Neural progenitor cell (in vitro differentiated cells): ENCODE results near the gene DOCK6. TPM values are rescaled to one million over a fixed set of nuclear protein-coding genes. Genes with fewer than 3 reads are reported as not detected.

ENCODE experiments used
- DNase-seq: peaks from one replicate; pipeline ENCODE4 v3.0.0-alpha.2; 2016; ENCODE audit warnings: low spot score
- H2AFZ ChIP-seq: fragments of 200-600 bp; sonication (generic); replicated peaks from 2 replicates; pipeline ENCODE4 v1.6.1; 2016; ENCODE audit warnings: antibody characterized with exemption
- H3F3A ChIP-seq: fragments of 200-600 bp; sonication (generic); 2 replicates; pipeline ENCODE4 v1.6.1; 2016; ENCODE audit warnings: antibody characterized with exemption, low read depth
- H3K27ac ChIP-seq: fragments of 200-600 bp; sonication (generic); 2 replicates; pipeline ENCODE4 v1.5.1; 2016; ENCODE audit warnings: mild to moderate bottlenecking
- H3K27me3 ChIP-seq: fragments of 200-600 bp; sonication (generic); 2 replicates; pipeline ENCODE4 v1.6.1; 2016; ENCODE audit warnings: mild to moderate bottlenecking, moderate library complexity
- H3K36me3 ChIP-seq: fragments of 200-600 bp; sonication (generic); 2 replicates; pipeline ENCODE4 v1.5.1; 2016
- H3K4me1 ChIP-seq: fragments of 200-600 bp; sonication (generic); 2 replicates; pipeline ENCODE4 v1.6.1; 2016; ENCODE audit warnings: mixed run types
- H3K4me2 ChIP-seq: fragments of 200-600 bp; sonication (generic); 2 replicates; pipeline ENCODE4 v1.6.1; 2016
- H3K4me3 ChIP-seq: fragments of 200-600 bp; sonication (generic); 2 replicates; pipeline ENCODE4 v1.5.1; 2016
- H3K79me2 ChIP-seq: fragments of 200-600 bp; sonication (generic); 2 replicates; pipeline ENCODE4 v1.6.1; 2016; ENCODE audit warnings: low read depth
- H3K9ac ChIP-seq: fragments of 200-600 bp; sonication (generic); 2 replicates; pipeline ENCODE4 v1.6.1; 2016
- H3K9me3 ChIP-seq: fragments of 200-600 bp; sonication (generic); 2 replicates; pipeline ENCODE4 v1.5.1; 2016; ENCODE audit warnings: low read depth
- H4K20me1 ChIP-seq: fragments of 200-600 bp; sonication (generic); 2 replicates; pipeline ENCODE4 v1.6.1; 2016; ENCODE audit warnings: low read depth
- H3K27ac Mint-ChIP-seq: 3 replicates; pipeline ENCODE4 v1.8.0; 2021; ENCODE audit warnings: mixed read lengths
- H3K27me3 Mint-ChIP-seq: 2 replicates; pipeline ENCODE4 v1.8.0; 2022; ENCODE audit warnings: low read depth, mild to moderate bottlenecking, inconsistent platforms, moderate library complexity, mixed read lengths; ENCODE audit not compliant: insufficient read depth
- H3K36me3 Mint-ChIP-seq: 3 replicates; pipeline ENCODE4 v1.8.0; 2021; ENCODE audit warnings: mixed read lengths
- H3K4me1 Mint-ChIP-seq: 3 replicates; pipeline ENCODE4 v1.8.0; 2021; ENCODE audit warnings: mixed read lengths
- H3K4me3 Mint-ChIP-seq: 3 replicates; pipeline ENCODE4 v1.8.0; 2021; ENCODE audit warnings: mild to moderate bottlenecking, moderate library complexity, mixed read lengths
- H3K9me3 Mint-ChIP-seq: 3 replicates; pipeline ENCODE4 v1.8.0; 2020; ENCODE audit warnings: mixed read lengths
- CTCF ChIP-seq: fragments of 200-600 bp; sonication (generic); IDR thresholded peaks from 2 replicates; pipeline ENCODE4 v1.5.1; 2017; ENCODE audit warnings: antibody characterized with exemption, mild to moderate bottlenecking
- EZH2 ChIP-seq: fragments of 200-600 bp; sonication (generic); IDR thresholded peaks from 2 replicates; pipeline ENCODE4 v1.6.1; 2017; ENCODE audit warnings: antibody characterized with exemption, mild to moderate bottlenecking, moderate library complexity
- EZH2phosphoT487 ChIP-seq: fragments of 200-600 bp; sonication (generic); IDR thresholded peaks from 2 replicates; pipeline ENCODE4 v1.6.1; 2017; ENCODE audit warnings: antibody characterized with exemption
- total RNA-seq: library from RNA; depleted of rRNA; stranded (reverse); fragments of >200 nt; gene quantifications from 2 replicates; pipeline ENCODE4 v1.2.3, GENCODE V29; 2015; ENCODE audit warnings: low replicate concordance

The DOCK6 gene
- total RNA-seq, 1 donor from 2014 or later = 10.0 TPM

- H3K27me3 Mint-ChIP-seq = peaks cover 3% of the 10 kb centered on the region
- DNase-seq = no peak
- H3K4me1 Mint-ChIP-seq = peaks cover 7% of the 10 kb centered on the region
- no peaks in the 10 kb centered on the region for H3K4me1 ChIP-seq
- peaks cover 5% of the 10 kb centered on the region for H4K20me1 ChIP-seq
- no peak overlapping the region for H2AFZ ChIP-seq
- no peaks in the 10 kb centered on the region for H3K9me3 ChIP-seq
- H3K79me2 ChIP-seq = no peaks in the 10 kb centered on the region
- H3K27me3 ChIP-seq = no peaks in the 10 kb centered on the region
- H3K36me3 Mint-ChIP-seq = no peaks in the 10 kb centered on the region
- no peak overlapping the region for H3K27ac ChIP-seq
- no peaks in the 10 kb centered on the region for H3K36me3 ChIP-seq
- H3K4me2 ChIP-seq = no peak overlapping the region
- no peak overlapping the region for H3K9ac ChIP-seq
- peaks cover 7% of the 10 kb centered on the region for H3F3A ChIP-seq
- no peak overlapping the region for H3K4me3 ChIP-seq
- no peak overlapping the region for H3K4me3 Mint-ChIP-seq
- TF ChIP-seq CTCF (no peak), EZH2phosphoT487 (no peak), EZH2 (no peak)
- H3K27ac Mint-ChIP-seq = no peak overlapping the region
- no peaks in the 10 kb centered on the region for H3K9me3 Mint-ChIP-seq
Measured at GRCh38 chr19:11256189-11256588, 6.1 kb downstream of the DOCK6 start.

- Histone ChIP-seq H4K20me1 (no peaks in the 10 kb centered on the region), H3K79me2 (no peaks in the 10 kb centered on the region), H3K36me3 (no peaks in the 10 kb centered on the region), H3K9ac (no peak overlapping the region), H3F3A (no peaks in the 10 kb centered on the region), H3K9me3 (no peaks in the 10 kb centered on the region), H3K4me2 (no peak overlapping the region), H2AFZ (no peak overlapping the region), H3K27me3 (no peaks in the 10 kb centered on the region), H3K4me3 (no peak overlapping the region), H3K4me1 (no peaks in the 10 kb centered on the region), H3K27ac (no peak overlapping the region)
- H3K27ac Mint-ChIP-seq = no peak overlapping the region
- no peaks in the 10 kb centered on the region for H3K27me3 Mint-ChIP-seq
- peaks cover 4% of the 10 kb centered on the region for H3K4me1 Mint-ChIP-seq
- no peaks in the 10 kb centered on the region for H3K9me3 Mint-ChIP-seq
- TF ChIP-seq EZH2 (no peak), CTCF (no peak), EZH2phosphoT487 (no peak)
- H3K36me3 Mint-ChIP-seq = no peaks in the 10 kb centered on the region
- no peak for DNase-seq
- no peak overlapping the region for H3K4me3 Mint-ChIP-seq
Measured at GRCh38 chr19:11254666-11255065, 7.7 kb downstream of the DOCK6 start.

- Histone ChIP-seq H3K79me2 (no peaks in the 10 kb centered on the region), H3K36me3 (no peaks in the 10 kb centered on the region), H3K9me3 (no peaks in the 10 kb centered on the region), H3K4me2 (no peak overlapping the region), H3K4me3 (no peak overlapping the region), H3K27ac (no peak overlapping the region), H3F3A (no peaks in the 10 kb centered on the region), H3K27me3 (no peaks in the 10 kb centered on the region), H4K20me1 (no peaks in the 10 kb centered on the region), H3K9ac (no peak overlapping the region), H2AFZ (no peak overlapping the region), H3K4me1 (no peaks in the 10 kb centered on the region)
- TF ChIP-seq EZH2phosphoT487 (no peak), EZH2 (no peak), CTCF (no peak)
- H3K27me3 Mint-ChIP-seq = peaks cover 2% of the 10 kb centered on the region
- no peaks in the 10 kb centered on the region for H3K9me3 Mint-ChIP-seq
- DNase-seq = no peak
- no peak overlapping the region for H3K27ac Mint-ChIP-seq
- H3K36me3 Mint-ChIP-seq = no peaks in the 10 kb centered on the region
- H3K4me3 Mint-ChIP-seq = no peak overlapping the region
- peaks cover 4% of the 10 kb centered on the region for H3K4me1 Mint-ChIP-seq
Measured at GRCh38 chr19:11252665-11253355, 9.5 kb downstream of the DOCK6 start.
